Neuronal stem cell (in vitro differentiated cells): ENCODE measurements around the gene C2orf76.

Experiments used
- DNase-seq: peaks from one replicate; pipeline ENCODE4 v3.0.0-alpha.2; 2013; ENCODE audit warnings: low spot score
- H2AFZ ChIP-seq: one replicate; pipeline ENCODE4 v1.6.1; 2013; ENCODE audit warnings: mild to moderate bottlenecking, low read length, inconsistent platforms
- H2AK5ac ChIP-seq: 2 replicates; pipeline ENCODE4 v1.6.1; 2013; ENCODE audit warnings: low read depth, mild to moderate bottlenecking, inconsistent platforms, low read length, moderate library complexity, mixed read lengths
- H2BK120ac ChIP-seq: 2 replicates; pipeline ENCODE4 v1.6.1; 2013; ENCODE audit warnings: low read depth, mild to moderate bottlenecking, inconsistent platforms, low read length, moderate library complexity, mixed read lengths
- H2BK12ac ChIP-seq: one replicate; pipeline ENCODE4 v1.6.1; 2013; ENCODE audit warnings: low read length, inconsistent platforms
- H2BK15ac ChIP-seq: 2 replicates; pipeline ENCODE4 v1.6.1; 2013; ENCODE audit warnings: mild to moderate bottlenecking, low read length, inconsistent platforms, mixed read lengths
- H2BK5ac ChIP-seq: one replicate; pipeline ENCODE4 v1.6.1; 2013; ENCODE audit warnings: inconsistent platforms, mild to moderate bottlenecking, low read length, moderate library complexity
- H3K14ac ChIP-seq: one replicate; pipeline ENCODE4 v1.6.1; 2013; ENCODE audit warnings: low read length, inconsistent platforms
- H3K18ac ChIP-seq: 2 replicates; pipeline ENCODE4 v1.6.1; 2013; ENCODE audit warnings: low read length, inconsistent platforms
- H3K23ac ChIP-seq: 2 replicates; pipeline ENCODE4 v1.6.1; 2013; ENCODE audit warnings: low read depth, mild to moderate bottlenecking, mixed read lengths, low read length, inconsistent platforms; ENCODE audit not compliant: poor library complexity
- H3K27ac ChIP-seq: replicated peaks from 3 replicates; pipeline ENCODE4 v1.5.1; 2013; ENCODE audit warnings: low read length, inconsistent platforms
- H3K27me3 ChIP-seq, 3 experiments: 2 replicates each; pipeline ENCODE4 v1.6.1; 2013; ENCODE audit warnings: low read length in 3 of 3, mild to moderate bottlenecking in 2 of 3, inconsistent platforms in 1 of 3, low read depth in 1 of 3, mixed read lengths in 1 of 3, moderate library complexity in 1 of 3; ENCODE audit not compliant: control insufficient read depth in 3 of 3, insufficient read depth in 3 of 3
- H3K36me3 ChIP-seq, 2 donors: replicated peaks in 1 of 2; 2 replicates each; pipeline ENCODE4 v1.6.1; 2013; ENCODE audit warnings: low read length in 2 of 2; ENCODE audit not compliant: control insufficient read depth in 2 of 2, insufficient read depth in 2 of 2
- H3K4ac ChIP-seq: 2 replicates; pipeline ENCODE4 v1.6.1; 2013; ENCODE audit warnings: inconsistent platforms, mild to moderate bottlenecking, low read length, moderate library complexity
- H3K4me1 ChIP-seq, 2 donors: 1 replicate in 1 of 2; 2 replicates in 1 of 2; pipeline ENCODE4 v1.6.1; 2013; ENCODE audit warnings: low read length in 2 of 2, low read depth in 1 of 2; ENCODE audit not compliant: control insufficient read depth in 2 of 2, insufficient read depth in 1 of 2
- H3K4me2 ChIP-seq: one replicate; pipeline ENCODE4 v1.6.1; 2013; ENCODE audit warnings: mild to moderate bottlenecking, low read length, inconsistent platforms; ENCODE audit not compliant: insufficient read depth, poor library complexity, severe bottlenecking
- H3K4me3 ChIP-seq, 2 donors: 2 replicates each; pipeline ENCODE4 v1.5.1; 2013; ENCODE audit warnings: low read length in 2 of 2, mild to moderate bottlenecking in 2 of 2, inconsistent platforms in 1 of 2, moderate library complexity in 1 of 2
- H3K79me1 ChIP-seq: one replicate; pipeline ENCODE4 v1.6.1; 2013; ENCODE audit warnings: low read depth, mild to moderate bottlenecking, inconsistent platforms, low read length, moderate library complexity
- H3K9ac ChIP-seq: one replicate; pipeline ENCODE4 v1.6.1; 2013; ENCODE audit warnings: mild to moderate bottlenecking, low read depth, low read length, inconsistent platforms; ENCODE audit not compliant: poor library complexity
- H3K9me3 ChIP-seq, 2 donors: replicated peaks in 1 of 2; 2 replicates each; pipeline versions ENCODE3 to v1.6.1; 2013; ENCODE audit warnings: low read length in 2 of 2, mild to moderate bottlenecking in 2 of 2, inconsistent platforms in 1 of 2, low read depth in 1 of 2, mixed read lengths in 1 of 2, moderate library complexity in 1 of 2; ENCODE audit not compliant: control insufficient read depth in 2 of 2, insufficient read depth in 1 of 2
- H4K8ac ChIP-seq: one replicate; pipeline ENCODE4 v1.6.1; 2013; ENCODE audit warnings: low read depth, mild to moderate bottlenecking, inconsistent platforms, low read length, moderate library complexity
- H4K91ac ChIP-seq: one replicate; pipeline ENCODE4 v1.6.1; 2013; ENCODE audit warnings: low read length, low read depth, mild to moderate bottlenecking, inconsistent platforms; ENCODE audit not compliant: poor library complexity
- WGBS, 2 donors: extraction: QIAGEN DNeasy Blood & Tissue Kit; methylation state at CpG; one replicate each; pipeline ENCODE4 v1.1.7; 2013; ENCODE audit warnings: missing lambda C conversion rate in 2 of 2, mixed read lengths in 1 of 2; ENCODE audit not compliant: insufficient read length in 2 of 2, insufficient replicate concordance in 1 of 2; ENCODE audit errors: extremely low coverage in 2 of 2; 5-methylcytosine and 5-hydroxymethylcytosine counted together

The C2orf76 gene

DNA sequence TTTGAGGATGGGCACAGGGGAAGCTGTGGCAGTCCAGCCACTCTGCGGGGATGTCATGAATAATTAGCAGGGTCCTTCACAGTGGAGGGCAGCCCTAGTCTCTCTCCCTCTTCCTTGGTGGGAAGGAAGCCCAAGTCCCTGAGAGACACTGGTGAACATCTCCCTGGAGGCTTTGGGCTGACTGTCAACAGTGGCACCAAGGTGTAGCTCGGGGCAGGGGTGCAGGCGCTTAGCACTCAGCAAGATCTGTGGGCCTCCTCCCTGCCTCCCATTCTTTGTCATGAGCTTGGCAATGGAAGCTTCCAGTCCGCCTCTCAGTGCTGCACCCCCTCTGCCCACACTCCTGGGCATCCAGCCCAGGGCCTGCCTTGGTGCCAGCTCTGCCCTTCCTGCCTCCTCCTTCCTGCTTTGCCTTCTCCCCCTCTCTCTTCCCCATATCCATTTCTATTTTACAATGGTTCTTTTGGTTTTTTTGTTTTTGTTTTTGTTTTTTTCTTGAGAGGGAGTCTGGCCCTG, 83.6 kb downstream of the C2orf76 start:
- no CpG with 5 or more reads among the region's 4 CpGs for WGBS, 2 donors
- DNase-seq = no peak
- Histone ChIP-seq H3K4me3 (peak overlapping the region in 1 of 2 donors; percentile 34), H3K27me3 (no peaks in the 10 kb centered on the region), H3K4me1 (no peaks in the 10 kb centered on the region), H2BK12ac (no peak overlapping the region), H3K79me1 (peaks cover 2% of the 10 kb centered on the region), H2BK120ac (no peak overlapping the region), H3K4me2 (no peak overlapping the region), H3K14ac (no peak overlapping the region), H3K23ac (no peak overlapping the region), H4K8ac (no peak overlapping the region), H2AFZ (no peak overlapping the region), H3K9ac (no peak overlapping the region), H2AK5ac (no peak overlapping the region), H3K18ac (no peak overlapping the region), H2BK15ac (no peak overlapping the region), H4K91ac (no peak overlapping the region), H3K4ac (no peak overlapping the region), H3K9me3 (no peaks in the 10 kb centered on the region), H2BK5ac (no peak overlapping the region), H3K27ac (no peak overlapping the region), H3K36me3 (no peaks in the 10 kb centered on the region)

DNA sequence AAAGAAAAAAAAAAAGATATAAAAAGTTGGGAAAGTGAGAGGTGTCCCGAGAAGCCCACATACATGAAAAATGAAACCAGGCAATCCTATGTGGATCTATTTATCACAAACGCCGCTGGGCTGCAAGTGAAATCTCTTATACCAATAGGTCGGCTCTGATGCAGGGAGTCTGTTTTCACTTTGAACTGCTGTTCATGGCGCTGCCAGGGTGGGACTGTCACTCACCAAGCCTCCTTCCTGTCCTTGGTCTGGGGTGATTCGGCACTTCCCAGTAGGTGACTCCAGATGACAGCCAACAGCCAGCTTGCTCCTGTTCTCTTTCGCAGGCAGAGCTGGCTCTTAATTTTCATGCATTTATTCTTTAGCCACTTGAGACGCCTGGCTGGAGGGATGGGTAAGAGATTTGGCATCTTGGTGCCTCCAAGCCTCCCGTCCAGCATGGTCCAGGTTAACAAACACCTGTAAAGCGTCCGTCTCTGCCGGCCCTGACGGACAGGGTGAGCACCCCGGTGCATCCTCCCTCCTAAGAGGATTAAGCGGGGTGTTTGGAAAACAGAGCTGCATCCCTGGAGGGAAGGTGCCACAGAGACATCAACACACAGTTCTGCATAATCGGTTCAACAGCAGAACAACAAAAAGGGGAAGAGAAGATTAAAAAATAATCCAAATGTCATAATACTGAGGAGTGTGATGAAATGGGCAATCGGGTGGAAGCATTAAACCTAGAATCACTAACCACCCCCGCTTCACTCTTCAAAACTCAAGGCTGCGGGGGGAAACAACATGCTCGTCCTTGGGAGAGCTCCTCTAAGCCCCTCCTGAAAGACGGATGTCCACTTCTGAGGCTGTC, 84.3 kb downstream of the C2orf76 start:
- no peak for DNase-seq
- Histone ChIP-seq H2AK5ac (no peak overlapping the region), H3K9me3 (no peaks in the 10 kb centered on the region), H3K9ac (no peak overlapping the region), H2BK12ac (no peak overlapping the region), H2BK15ac (no peak overlapping the region), H3K4me3 (no peak overlapping the region), H2BK5ac (peak overlapping the region; percentile 21), H3K79me1 (peaks cover 2% of the 10 kb centered on the region), H3K4me1 (no peaks in the 10 kb centered on the region), H2BK120ac (no peak overlapping the region), H3K27me3 (no peaks in the 10 kb centered on the region), H2AFZ (no peak overlapping the region), H4K91ac (no peak overlapping the region), H3K18ac (no peak overlapping the region), H3K23ac (no peak overlapping the region), H3K4me2 (no peak overlapping the region), H4K8ac (no peak overlapping the region), H3K14ac (no peak overlapping the region), H3K36me3 (no peaks in the 10 kb centered on the region), H3K4ac (no peak overlapping the region), H3K27ac (no peak overlapping the region)
- WGBS, 2 donors = no CpG with 5 or more reads among the region's 21 CpGs

DNA sequence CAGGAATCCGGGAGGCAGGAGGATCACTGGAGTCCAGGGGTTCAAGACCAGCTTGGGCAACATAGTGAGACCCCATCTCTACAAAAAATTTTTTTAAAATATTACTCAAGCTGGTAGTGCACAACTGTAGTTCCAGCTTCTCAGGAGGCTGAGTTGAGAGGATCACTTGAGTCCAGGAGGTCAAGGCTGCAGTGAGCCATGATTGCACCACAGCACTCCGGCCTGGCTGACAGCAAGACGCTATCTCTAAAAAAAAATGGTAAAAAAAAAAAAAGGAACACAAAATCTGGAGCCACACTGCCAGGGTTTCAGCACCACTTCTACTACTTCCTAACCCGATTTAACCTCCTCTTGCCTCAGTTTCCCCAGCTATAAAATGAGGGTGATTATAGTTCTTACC, 86.0 kb downstream of the C2orf76 start:
- Histone ChIP-seq H3K4me1 (no peaks in the 10 kb centered on the region), H2AK5ac (no peak overlapping the region), H2BK120ac (no peak overlapping the region), H3K23ac (no peak overlapping the region), H3K4ac (no peak overlapping the region), H3K79me1 (no peaks in the 10 kb centered on the region), H3K4me3 (no peak overlapping the region), H3K14ac (no peak overlapping the region), H4K91ac (no peak overlapping the region), H3K4me2 (no peak overlapping the region), H3K9me3 (no peaks in the 10 kb centered on the region), H2BK12ac (no peak overlapping the region), H2AFZ (no peak overlapping the region), H3K18ac (no peak overlapping the region), H3K36me3 (no peaks in the 10 kb centered on the region), H3K27ac (no peak overlapping the region), H2BK15ac (no peak overlapping the region), H3K27me3 (peaks cover 0 to 9% (median 0%) of the 10 kb centered on the region in 3 experiments), H2BK5ac (no peak overlapping the region), H3K9ac (no peak overlapping the region), H4K8ac (no peak overlapping the region)
- no peak for DNase-seq
- WGBS, 2 donors = no CpG with 5 or more reads among the region's 4 CpGs

DNA sequence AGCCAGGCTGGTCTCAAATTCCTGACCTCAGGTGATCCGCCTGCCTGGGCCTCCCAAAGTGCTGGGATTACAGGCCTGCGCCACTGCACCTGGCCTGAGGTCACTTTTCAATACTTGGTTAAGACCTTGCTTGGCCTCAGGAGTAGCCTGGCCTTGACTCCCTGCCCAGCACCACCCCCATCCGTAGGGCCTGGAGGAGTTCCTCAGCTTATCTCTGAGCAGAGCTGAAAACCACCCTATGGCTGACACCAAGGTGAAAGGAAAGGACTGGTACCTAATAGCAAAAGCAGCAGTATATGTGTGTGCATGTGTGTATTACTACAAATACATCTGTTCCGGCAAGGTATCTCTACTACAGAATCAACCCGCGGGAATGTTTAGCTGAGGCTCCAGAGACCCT, 87.0 kb downstream of the C2orf76 start:
- no peak for DNase-seq
- no peak overlapping the region for H3K9ac ChIP-seq
- H3K4ac ChIP-seq = no peak overlapping the region
- no CpG with 5 or more reads among the region's 6 CpGs for WGBS, 2 donors
- no peaks in the 10 kb centered on the region for H3K9me3 ChIP-seq
- H3K27me3 ChIP-seq = peaks cover 0 to 9% (median 0%) of the 10 kb centered on the region in 3 experiments
- H3K23ac ChIP-seq = no peak overlapping the region
- H2BK12ac ChIP-seq = no peak overlapping the region
- H3K14ac ChIP-seq = no peak overlapping the region
- no peak overlapping the region for H3K18ac ChIP-seq
- H2AK5ac ChIP-seq = no peak overlapping the region
- H3K27ac ChIP-seq = no peak overlapping the region
- H3K4me2 ChIP-seq = no peak overlapping the region
- H4K91ac ChIP-seq = no peak overlapping the region
- H3K4me1 ChIP-seq = no peaks in the 10 kb centered on the region
- no peaks in the 10 kb centered on the region for H3K79me1 ChIP-seq
- H2BK5ac ChIP-seq = no peak overlapping the region
- H3K4me3 ChIP-seq = no peak overlapping the region
- no peaks in the 10 kb centered on the region for H3K36me3 ChIP-seq
- H2AFZ ChIP-seq = no peak overlapping the region
- H2BK120ac ChIP-seq = no peak overlapping the region
- H4K8ac ChIP-seq = no peak overlapping the region
- H2BK15ac ChIP-seq = no peak overlapping the region
